ENCODE results near the gene EXOSC9. TPM values are rescaled to one million over a fixed set of nuclear protein-coding genes. Genes with fewer than 3 reads are reported as not detected.

Gene EXOSC9
- total RNA-seq, 1 experiment from 2014 or later: 69.1 TPM

GRCh38 chr4:121789960-121790829 is 10.9 kb upstream of the EXOSC9 start:
- H3K18ac ChIP-seq (ENCODE audit: insufficient read length, low read depth, low read length): no peak overlapping the region
- Mint-ChIP-seq H3K27ac (no peak overlapping the region), H3K36me3 (ENCODE audit: insufficient read depth in 1 of 3, low read depth in 3 of 3) (no peaks in the 10 kb centered on the region), H3K9me3 (no peaks in the 10 kb centered on the region), H3K27me3 (ENCODE audit: low read depth) (no peaks in the 10 kb centered on the region; the same call in none of the 2 replicates), H3K4me1 (peaks cover 24 to 28% of the 10 kb centered on the region in 2 experiments), H3K4me3 (no peak overlapping the region)
- no peaks in the 10 kb centered on the region for H4K20me1 ChIP-seq (ENCODE audit: control insufficient read depth, insufficient read depth, insufficient read length)
- no peak overlapping the region for H3K4ac ChIP-seq (ENCODE audit: low read depth, low read length)
- H3K9ac ChIP-seq (ENCODE audit: extremely low read depth, insufficient read length, low read length): no peak overlapping the region
- no peak overlapping the region for H2BK5ac ChIP-seq (ENCODE audit: insufficient read length, low read length)
- no peak overlapping the region for H3T11ph ChIP-seq (ENCODE audit: low read length)
- no peaks in the 10 kb centered on the region for H3K79me1 ChIP-seq (ENCODE audit: insufficient read depth, low read depth, low read length, poor library complexity, severe bottlenecking)
- no peak overlapping the region for H2AFZ ChIP-seq (ENCODE audit: low read length)
- no peak overlapping the region for H4K8ac ChIP-seq (replicated peaks; ENCODE audit: insufficient read length, low read depth, low read length)
- no peak overlapping the region for H3K23ac ChIP-seq (ENCODE audit: insufficient read length, low read depth, low read length)
- no CpG with 5 or more reads among the region's 3 CpGs for whole genome bisulfite sequencing (ENCODE audit: extremely low coverage, insufficient read length, low lambda C conversion rate)
- no peak overlapping the region for H2BK12ac ChIP-seq (ENCODE audit: insufficient read length, low read depth, low read length)
- H3K27me3 ChIP-seq (ENCODE audit: insufficient read depth, low read length): no peaks in the 10 kb centered on the region
- H3K4me1 ChIP-seq (ENCODE audit: insufficient read depth, low read length): peaks cover 7% of the 10 kb centered on the region
- H3K56ac ChIP-seq (ENCODE audit: insufficient read length, low read depth, low read length): no peak overlapping the region
- no peak for TF ChIP-seq CTCF (conservative IDR thresholded peaks at IDR 0.05)
- H2BK15ac ChIP-seq (ENCODE audit: low read depth, low read length): no peak overlapping the region
- no peak overlapping the region for H2BK120ac ChIP-seq (ENCODE audit: low read depth, low read length, poor library complexity, severe bottlenecking)
- H2BK20ac ChIP-seq (ENCODE audit: low read depth, low read length, poor library complexity, severe bottlenecking): no peak overlapping the region
- no peak overlapping the region for H3K4me2 ChIP-seq (ENCODE audit: insufficient read depth, insufficient read length, low read length)
- no peak overlapping the region for H4K91ac ChIP-seq (ENCODE audit: insufficient read length, low read depth, low read length)
- H3K79me2 ChIP-seq (ENCODE audit: insufficient read depth, low read length): no peaks in the 10 kb centered on the region
- H4K5ac ChIP-seq (ENCODE audit: insufficient read length, low read depth, low read length): no peak overlapping the region
- no peaks in the 10 kb centered on the region for H3K23me2 ChIP-seq (ENCODE audit: insufficient read length, low read depth, low read length, poor library complexity, severe bottlenecking)
- DNase-seq: no peak
- no peak overlapping the region for H3K27ac ChIP-seq (ENCODE audit: insufficient read length, low read depth, low read length)
- no peaks in the 10 kb centered on the region for H3K9me3 ChIP-seq (ENCODE audit: control insufficient read depth, low read depth, low read length)
- H3K14ac ChIP-seq (ENCODE audit: insufficient read depth, low read length): no peak overlapping the region
- H2AK5ac ChIP-seq (ENCODE audit: insufficient read length, low read length): no peak overlapping the region

All from H9 (cell line).